Osteocyte (in vitro differentiated cells): Measurements from ENCODE around the gene REEP1. TPM values are rescaled to one million over a fixed set of nuclear protein-coding genes. Genes with fewer than 3 reads are reported as not detected.

Experiments
- DNase-seq: peaks from one replicate; pipeline ENCODE4 v3.0.0; 2021; ENCODE audit warnings: mixed read lengths; ENCODE audit not compliant: unreplicated experiment; ENCODE audit errors: extremely low spot score
- H3K27ac Mint-ChIP-seq: one replicate; pipeline ENCODE4 v1.8.0; 2021; ENCODE audit warnings: mild to moderate bottlenecking, mixed read lengths; ENCODE audit not compliant: unreplicated experiment
- H3K27me3 Mint-ChIP-seq: one replicate; pipeline ENCODE4 v1.8.0; 2021; ENCODE audit warnings: mixed read lengths; ENCODE audit not compliant: unreplicated experiment
- H3K36me3 Mint-ChIP-seq: one replicate; pipeline ENCODE4 v1.8.0; 2021; ENCODE audit warnings: mixed read lengths; ENCODE audit not compliant: unreplicated experiment
- H3K4me1 Mint-ChIP-seq: one replicate; pipeline ENCODE4 v1.8.0; 2021; ENCODE audit warnings: mixed read lengths; ENCODE audit not compliant: unreplicated experiment
- H3K4me3 Mint-ChIP-seq: one replicate; pipeline ENCODE4 v1.8.0; 2021; ENCODE audit warnings: mild to moderate bottlenecking, moderate library complexity, mixed read lengths; ENCODE audit not compliant: unreplicated experiment
- H3K9me3 Mint-ChIP-seq: one replicate; pipeline ENCODE4 v1.8.0; 2021; ENCODE audit warnings: mixed read lengths; ENCODE audit not compliant: unreplicated experiment
- CTCF ChIP-seq: fragments of 200-600 bp; sonication (generic); IDR thresholded peaks from 2 replicates; pipeline ENCODE4 v1.5.0; 2021; ENCODE audit warnings: antibody characterized with exemption, mild to moderate bottlenecking, moderate library complexity
- total RNA-seq: library from RNA; stranded (reverse); gene quantifications from 2 replicates; pipeline ENCODE4 v1.2.1, GENCODE V29; 2021

Gene REEP1
- total RNA-seq, 1 donor from 2014 or later: not detected

GRCh38 chr2:86211033-86211795 is 126.2 kb downstream of the REEP1 start:
- Mint-ChIP-seq H3K4me3 (no peak overlapping the region), H3K9me3 (no peaks in the 10 kb centered on the region), H3K36me3 (peaks cover 52% of the 10 kb centered on the region), H3K27ac (no peak overlapping the region), H3K27me3 (no peaks in the 10 kb centered on the region), H3K4me1 (peaks cover under 1% of the 10 kb centered on the region)
- no peak for DNase-seq
- TF ChIP-seq CTCF: no peak

DNA sequence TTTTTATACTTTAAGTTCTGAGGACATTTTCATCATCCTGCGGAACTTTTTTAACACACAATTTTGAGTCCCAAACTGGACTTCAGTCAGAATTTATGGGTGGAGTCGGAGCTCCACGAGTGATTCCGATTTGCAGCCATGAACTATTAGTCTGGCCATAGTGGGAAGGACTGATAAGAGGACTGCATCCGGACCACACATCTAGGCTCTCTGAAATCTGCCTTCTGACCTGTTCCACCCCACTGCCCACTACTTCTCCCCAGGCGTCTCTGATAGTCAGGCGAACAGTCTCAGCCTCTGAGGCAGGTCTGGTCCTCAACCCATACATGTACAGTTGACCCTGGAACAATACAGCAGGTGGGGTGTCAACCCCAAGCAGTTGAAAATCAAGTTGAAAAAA is 133.0 kb downstream of the REEP1 start:
- TF ChIP-seq CTCF: no peak
- no peak overlapping the region for H3K27ac Mint-ChIP-seq
- H3K4me1 Mint-ChIP-seq: peaks cover 19% of the 10 kb centered on the region

DNA sequence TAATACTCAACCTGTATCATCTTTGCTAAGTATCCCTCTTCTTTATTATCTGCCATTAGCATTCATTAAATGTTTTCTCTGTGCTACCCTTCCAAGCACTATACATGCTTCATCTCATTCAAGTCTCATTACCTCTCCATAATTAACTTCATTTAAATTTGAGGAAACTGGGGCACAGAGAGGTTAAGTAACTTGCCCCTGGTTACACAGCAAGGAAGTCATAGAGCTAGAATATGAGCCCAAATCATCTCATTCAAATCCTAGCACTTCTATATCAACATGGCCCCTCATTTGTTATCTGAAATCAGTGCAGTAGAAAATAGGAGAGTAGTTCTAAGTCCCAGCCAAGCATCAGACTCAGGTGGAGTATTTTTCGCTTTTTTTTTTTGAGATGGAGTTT is 133.8 kb downstream of the REEP1 start:
- H3K36me3 Mint-ChIP-seq: peaks cover 19% of the 10 kb centered on the region
- no peaks in the 10 kb centered on the region for H3K9me3 Mint-ChIP-seq
- H3K27me3 Mint-ChIP-seq: no peaks in the 10 kb centered on the region
- H3K27ac Mint-ChIP-seq: no peak overlapping the region
- peaks cover 24% of the 10 kb centered on the region for H3K4me1 Mint-ChIP-seq
- H3K4me3 Mint-ChIP-seq: no peak overlapping the region
- TF ChIP-seq CTCF: no peak
- no peak for DNase-seq

More for the DNA sequence above, 133.0 kb downstream of the REEP1 start:
- no peaks in the 10 kb centered on the region for H3K9me3 Mint-ChIP-seq
- DNase-seq: no peak
- no peak overlapping the region for H3K4me3 Mint-ChIP-seq
- peaks cover 24% of the 10 kb centered on the region for H3K36me3 Mint-ChIP-seq
- no peaks in the 10 kb centered on the region for H3K27me3 Mint-ChIP-seq

DNA sequence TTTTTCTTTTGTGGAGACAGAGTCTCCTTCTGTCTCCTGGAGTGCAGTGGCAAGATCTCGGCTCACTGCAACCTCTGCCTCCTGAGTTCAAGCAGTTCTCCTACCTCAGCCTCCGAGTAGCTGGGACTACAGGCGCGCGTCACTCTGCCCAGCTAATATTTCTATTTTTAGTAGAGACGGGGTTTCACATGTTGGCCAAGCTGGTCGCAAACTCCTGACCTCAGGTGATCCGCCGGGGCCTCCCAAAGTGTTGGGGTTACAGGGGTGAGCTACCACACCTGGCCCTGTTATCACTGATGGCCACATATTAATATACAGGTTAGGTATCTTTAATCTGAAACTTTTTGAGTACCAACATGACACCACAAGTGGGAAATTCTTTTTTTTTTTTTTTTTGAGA is 134.7 kb downstream of the REEP1 start:
- no peak for DNase-seq
- Mint-ChIP-seq H3K27ac (no peak overlapping the region), H3K36me3 (peaks cover 15% of the 10 kb centered on the region), H3K4me3 (no peak overlapping the region), H3K9me3 (no peaks in the 10 kb centered on the region), H3K4me1 (peaks cover 26% of the 10 kb centered on the region), H3K27me3 (no peaks in the 10 kb centered on the region)
- TF ChIP-seq CTCF: no peak

DNA sequence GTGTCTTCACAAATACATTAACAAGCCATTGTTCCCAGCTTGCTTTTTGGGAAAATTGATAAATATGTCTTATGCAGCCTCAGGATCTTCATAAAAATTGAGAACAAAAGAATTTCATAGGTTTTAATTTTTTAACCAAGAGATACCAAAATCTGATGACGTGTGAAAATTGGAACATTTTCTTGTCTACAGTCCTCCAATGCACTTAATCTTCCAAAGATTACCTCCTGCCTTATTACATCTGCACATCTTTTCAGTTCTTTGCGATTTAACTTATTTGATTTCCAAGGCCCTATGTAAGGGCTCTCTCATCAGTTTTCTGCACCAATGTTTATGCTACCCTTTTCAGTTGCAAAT is 135.1 kb downstream of the REEP1 start:
- no peak overlapping the region for H3K4me3 Mint-ChIP-seq
- H3K4me1 Mint-ChIP-seq: peaks cover 26% of the 10 kb centered on the region

More for the DNA sequence above, 135.1 kb downstream of the REEP1 start:
- no peak overlapping the region for H3K27ac Mint-ChIP-seq
- peaks cover 14% of the 10 kb centered on the region for H3K36me3 Mint-ChIP-seq
- H3K9me3 Mint-ChIP-seq: no peaks in the 10 kb centered on the region
- TF ChIP-seq CTCF: no peak
- no peaks in the 10 kb centered on the region for H3K27me3 Mint-ChIP-seq
- DNase-seq: no peak
